SKM-1 treated with dmso at 0.1 percent for 144 hours (cell line): ENCODE measurements around the gene TNP2.

Experiments
- DNase-seq: peaks from one replicate; lab custom pipeline; 2025; ENCODE audit not compliant: unreplicated experiment; lab: John Stamatoyannopoulos, UW

Gene TNP2

GRCh38 chr16:11278681-11279628 lies 9.8 kb upstream of the TNP2 start:
- DNase-seq: peak; percentile 18

- DNase-seq: no peak
Measured at GRCh38 chr16:11277607-11278337, 8.6 kb upstream of the TNP2 start.

- DNase-seq: no peak
Measured at GRCh38 chr16:11276896-11277593, 7.9 kb upstream of the TNP2 start.

- no peak for DNase-seq
Measured at GRCh38 chr16:11276143-11276895, 7.2 kb upstream of the TNP2 start, which contains the start of gene PRM2. TSS of gene PRM2 (minus strand) at chr16:11276480. CDS start at chr16:11276370, 110 bp downstream.

GRCh38 chr16:11274964-11275363 lies 5.8 kb upstream of the TNP2 start:
- no peak for DNase-seq

- DNase-seq: no peak
Measured at GRCh38 chr16:11273721-11274324, 4.7 kb upstream of the TNP2 start.

- DNase-seq: no peak
Measured at GRCh38 chr16:11272921-11273720, 4.0 kb upstream of the TNP2 start, which contains the start of gene PRM3. TSS of gene PRM3 (minus strand) at chr16:11273629. CDS start at chr16:11273595, 34 bp downstream.

GRCh38 chr16:11272484-11272883 lies 3.4 kb upstream of the TNP2 start:
- DNase-seq: no peak

- no peak for DNase-seq
Measured at GRCh38 chr16:11271610-11272009, 2.5 kb upstream of the TNP2 start.

- no peak for DNase-seq
Measured at GRCh38 chr16:11270602-11271162, 1.6 kb upstream of the TNP2 start.

GRCh38 chr16:11265124-11265523 lies 4.0 kb downstream of the TNP2 start:
- DNase-seq: no peak

- DNase-seq: peak; percentile 51
Measured at GRCh38 chr16:11264155-11264832, 4.8 kb downstream of the TNP2 start.

- DNase-seq: no peak
Measured at GRCh38 chr16:11263737-11264136, 5.4 kb downstream of the TNP2 start.

- no peak for DNase-seq
Measured at GRCh38 chr16:11262915-11263314, 6.2 kb downstream of the TNP2 start.

- no peak for DNase-seq
Measured at GRCh38 chr16:11260596-11260966, 8.5 kb downstream of the TNP2 start.

- DNase-seq: no peak
Measured at GRCh38 chr16:11259655-11260595, 9.2 kb downstream of the TNP2 start.
